LoVo (cell line): ENCODE data around the gene FOXR1.
"Not testable (repeated sequence)": the region's sequence is repeated elsewhere in the genome, so short reads cannot be mapped to it uniquely, and the experiment has no call there.

Experiments used
- DNase-seq: peaks from one replicate; pipeline ENCODE4 v3.0.0-alpha.2; 2016; ENCODE audit warnings: low spot score

The FOXR1 gene

DNA sequence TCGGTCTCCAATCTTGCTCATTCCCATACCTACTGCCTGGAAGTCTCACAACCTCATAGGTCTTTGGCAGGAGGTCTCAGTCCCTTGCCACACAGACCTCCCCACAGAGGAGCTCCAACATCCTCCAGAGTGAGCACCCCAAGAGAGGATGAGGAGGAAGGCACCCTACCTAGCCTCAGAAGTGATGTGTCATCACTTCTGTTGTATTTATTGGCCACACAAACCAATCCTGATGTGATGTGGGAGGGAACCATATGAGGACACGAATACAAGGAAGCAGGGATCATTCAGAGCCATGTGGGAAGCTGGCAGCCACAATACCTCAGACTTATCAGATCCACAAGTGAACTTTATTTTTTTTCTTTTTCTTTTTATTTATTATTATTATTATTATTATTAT is 24.5 kb upstream of the FOXR1 start:
- DNase-seq = no peak

DNA sequence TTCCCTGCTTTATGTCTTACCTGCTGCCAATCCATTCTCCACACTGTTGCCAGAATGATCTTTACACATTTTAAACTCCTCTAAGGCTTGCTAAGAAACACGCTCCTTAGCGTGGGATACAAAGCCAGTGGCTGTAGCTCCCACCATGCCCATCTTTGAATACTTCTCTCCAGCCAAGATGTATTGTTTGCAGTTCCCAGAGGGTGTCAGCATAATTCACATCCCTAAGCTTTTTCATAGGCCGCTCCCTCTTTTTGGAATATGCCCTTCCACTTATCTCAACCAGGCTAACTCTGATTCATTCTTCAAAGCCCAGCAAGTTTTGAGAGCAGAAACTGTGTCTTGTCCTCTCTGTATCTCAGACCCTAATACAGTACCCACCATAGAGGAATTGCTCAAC is 23.6 kb upstream of the FOXR1 start:
- no peak for DNase-seq

DNA sequence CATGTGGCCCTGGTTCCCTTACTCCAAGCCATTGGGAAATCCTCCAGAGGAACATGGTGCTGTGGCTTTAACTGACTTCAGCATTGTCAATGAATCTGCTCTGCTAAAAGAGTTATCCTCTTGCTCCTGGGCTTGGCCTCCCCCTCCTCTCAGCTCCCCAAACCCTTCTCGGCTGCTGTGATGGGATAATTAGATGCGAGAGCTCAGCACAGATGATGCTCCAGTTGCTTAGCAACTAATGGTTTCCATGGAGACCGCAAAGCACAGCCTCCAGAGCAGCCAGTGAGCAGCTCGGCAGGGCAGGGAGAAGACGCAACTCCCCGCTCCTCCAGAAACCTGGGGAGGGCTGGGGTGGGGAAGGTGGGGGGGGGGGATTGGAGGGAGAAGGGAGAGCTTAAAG is 18.3 kb upstream of the FOXR1 start:
- DNase-seq = no peak

GRCh38 chr11:118953976-118954375 is 17.6 kb upstream of the FOXR1 start:
- DNase-seq = not testable (repeated sequence)

GRCh38 chr11:118956094-118956846 is 15.3 kb upstream of the FOXR1 start, which contains the start of gene UPK2:
Gene UPK2, plus strand, starts transcription at chr11:118956298. Its CDS starts 53 bp downstream, at chr11:118956351.
- DNase-seq = peak; percentile 84

- DNase-seq = no peak
Measured at GRCh38 chr11:118956847-118957469, 14.6 kb upstream of the FOXR1 start.

GRCh38 chr11:118957549-118957948 is 14.0 kb upstream of the FOXR1 start:
- DNase-seq = no peak

- no peak for DNase-seq
Measured at GRCh38 chr11:118957968-118958367, 13.6 kb upstream of the FOXR1 start.

DNA sequence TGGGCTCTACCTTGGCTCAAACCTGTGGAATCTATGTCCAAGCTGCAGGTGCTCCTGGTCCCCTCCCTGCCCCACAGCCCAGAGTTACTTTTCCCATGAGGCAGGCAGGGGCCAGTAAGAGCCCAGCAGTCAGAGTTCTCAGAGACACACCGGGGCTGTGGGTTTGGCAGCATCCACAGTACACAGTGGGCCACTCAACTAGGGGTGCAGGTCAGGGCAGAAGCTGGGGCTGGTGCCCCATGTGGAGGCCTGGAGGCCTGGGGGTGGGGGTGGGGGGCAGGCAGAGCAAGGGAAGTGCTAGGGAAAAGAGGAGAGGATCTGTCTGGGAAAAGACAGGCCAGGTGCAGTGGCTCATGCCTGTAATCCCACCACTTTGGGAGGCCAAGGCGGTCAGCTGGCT is 13.0 kb upstream of the FOXR1 start:
- no peak for DNase-seq

DNA sequence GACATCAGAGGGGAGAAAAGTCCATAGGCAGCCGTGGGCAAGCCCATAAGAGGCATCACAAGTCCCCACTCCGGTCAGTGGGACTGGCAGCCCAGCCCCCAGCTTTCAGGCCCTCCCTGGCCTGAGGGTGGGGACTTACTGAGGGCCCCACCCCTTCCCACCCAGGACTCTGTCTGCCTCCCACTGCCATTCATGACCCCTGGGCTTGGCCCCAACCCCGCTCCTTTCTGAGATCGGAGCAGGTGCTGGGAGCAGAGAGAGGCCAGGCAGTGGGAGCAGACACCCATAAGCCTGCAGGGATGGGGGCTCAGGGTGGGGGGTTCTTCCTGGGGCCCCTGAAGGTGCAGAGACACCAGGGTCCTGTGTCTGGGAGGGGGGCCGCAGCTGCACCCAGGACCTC is 10.4 kb upstream of the FOXR1 start:
- no peak for DNase-seq

DNA sequence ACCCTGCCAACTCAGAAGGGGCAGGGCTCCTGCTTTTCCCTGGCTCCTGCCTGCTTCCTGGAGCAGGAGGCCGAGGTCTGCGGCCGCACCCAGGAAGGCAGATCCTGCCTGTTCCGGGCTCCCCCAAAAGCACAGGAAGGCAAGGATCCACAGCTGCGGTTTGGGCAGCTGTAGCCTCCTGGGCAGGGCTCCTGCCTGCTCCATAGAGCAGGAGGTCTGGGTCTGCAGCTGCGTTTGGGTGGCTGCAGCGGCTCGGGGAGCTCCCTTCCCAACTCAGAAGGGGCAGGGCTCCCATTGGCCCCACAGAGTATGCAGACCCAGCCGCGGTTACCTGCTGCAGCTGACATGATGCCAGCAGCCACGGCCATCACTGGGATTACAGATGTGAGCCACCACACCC is 10.0 kb upstream of the FOXR1 start:
- DNase-seq = no peak

DNA sequence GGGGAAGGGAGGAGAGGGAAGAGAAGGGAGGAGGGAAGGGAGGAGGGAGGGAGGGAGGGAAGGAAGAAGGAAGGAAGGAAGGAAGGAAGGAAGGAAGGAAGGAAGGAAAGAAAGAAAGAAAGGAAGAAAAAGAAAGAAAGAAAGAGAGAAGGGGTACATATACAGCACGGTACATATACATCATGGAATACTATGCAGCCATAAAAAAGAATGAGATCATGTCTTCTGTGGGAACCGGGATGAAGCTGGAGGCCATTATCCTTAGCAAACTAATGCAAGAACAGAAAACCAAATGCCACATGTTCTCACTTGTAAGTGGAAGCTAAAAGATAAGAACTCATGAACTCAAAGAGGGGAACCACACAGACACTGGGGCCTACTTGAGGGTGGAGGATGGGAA is 2.1 kb upstream of the FOXR1 start:
- DNase-seq = not testable (repeated sequence)

- no peak for DNase-seq
Measured at GRCh38 chr11:118973985-118974384, 2.4 kb downstream of the FOXR1 start.

DNA sequence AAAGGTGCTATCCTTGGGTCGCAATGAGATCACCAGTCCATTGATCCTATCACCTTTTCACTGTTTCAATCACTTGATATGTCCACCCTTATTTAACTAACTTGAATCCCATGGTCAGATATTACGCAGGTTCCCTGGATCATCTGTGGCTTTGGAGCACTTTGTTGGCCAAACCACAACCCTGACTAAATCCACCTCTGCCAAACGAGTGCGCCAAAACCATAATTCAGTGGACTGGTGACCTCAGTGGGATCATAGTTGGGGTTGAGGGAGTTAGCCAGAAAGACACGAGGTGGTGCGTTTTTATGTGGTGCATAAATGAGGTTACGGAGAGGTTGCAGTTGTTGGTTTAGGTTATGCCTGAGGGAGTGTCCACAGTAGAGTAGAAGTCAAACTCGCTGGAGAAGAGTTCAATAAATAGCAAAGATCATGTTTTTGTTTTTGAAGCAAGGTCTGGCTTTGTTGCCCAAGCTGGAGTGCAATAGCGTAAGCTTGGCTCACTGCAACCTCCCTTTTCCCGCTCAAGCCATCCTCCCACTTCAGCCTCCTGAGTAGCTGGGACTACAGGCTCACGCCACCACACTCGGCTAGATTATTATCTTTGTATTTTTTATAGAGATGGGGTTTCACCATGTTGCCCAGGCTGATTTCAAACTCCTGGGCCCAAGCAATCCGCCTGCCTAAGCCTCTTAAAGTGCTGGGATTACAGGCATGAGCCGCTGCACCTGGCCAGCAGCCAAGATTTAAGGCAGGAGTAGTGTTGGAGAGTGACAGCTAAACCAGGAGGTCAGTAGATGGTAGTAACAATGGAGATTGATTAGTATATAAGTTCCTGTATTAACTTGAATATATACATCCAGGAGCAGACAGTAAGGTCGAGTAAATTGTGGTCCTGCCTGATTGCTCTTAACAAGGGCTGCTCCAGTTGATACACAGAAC is 4.5 kb downstream of the FOXR1 start:
- DNase-seq = peak; percentile 15

- DNase-seq = no peak
Measured at GRCh38 chr11:118979434-118979833, 7.9 kb downstream of the FOXR1 start.

GRCh38 chr11:118980191-118980881 is 8.8 kb downstream of the FOXR1 start:
- DNase-seq = no peak

- not testable (repeated sequence) for DNase-seq
Measured at GRCh38 chr11:118984337-118984736, 12.8 kb downstream of the FOXR1 start.

DNA sequence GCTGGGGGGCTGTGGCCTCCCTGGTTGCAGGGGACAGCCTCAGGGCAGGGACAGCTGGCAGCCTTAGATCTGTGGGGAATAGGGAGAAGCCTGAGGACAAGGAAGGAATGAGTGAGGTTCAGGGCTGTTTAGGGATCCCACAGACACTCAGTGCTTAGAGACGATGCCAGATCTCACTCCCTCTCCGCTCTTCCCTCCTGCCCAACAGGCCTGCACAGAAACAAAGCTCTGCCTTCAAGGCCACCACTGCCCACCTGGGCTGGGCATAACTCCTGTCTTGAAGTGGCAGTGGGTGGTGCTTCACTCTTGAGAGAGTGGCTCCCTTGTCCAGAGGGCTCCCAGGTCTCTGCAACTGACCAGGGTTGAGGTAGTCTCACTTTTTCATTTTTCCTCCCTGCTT is 13.3 kb downstream of the FOXR1 start:
- no peak for DNase-seq

DNA sequence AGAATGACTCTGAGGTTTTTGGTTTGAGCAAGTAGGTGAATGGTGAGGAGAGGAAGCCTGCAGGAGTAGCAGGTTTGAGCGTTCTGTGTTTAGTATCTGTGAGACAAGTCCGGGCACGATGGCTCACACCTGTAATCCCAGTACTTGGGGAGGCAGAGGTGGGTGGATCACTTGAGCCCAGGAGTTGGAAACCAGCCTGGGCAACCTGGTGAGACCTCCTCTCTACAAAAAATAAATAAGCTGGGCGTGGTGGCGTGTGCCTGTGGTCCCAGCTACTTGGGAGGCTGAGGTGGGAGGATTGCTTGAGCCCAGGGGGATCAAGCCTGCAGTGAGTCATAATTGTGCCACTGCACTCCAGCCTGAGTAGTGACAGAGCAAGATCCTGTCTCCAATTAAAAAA is 16.7 kb downstream of the FOXR1 start:
- DNase-seq = peak; percentile 15

DNA sequence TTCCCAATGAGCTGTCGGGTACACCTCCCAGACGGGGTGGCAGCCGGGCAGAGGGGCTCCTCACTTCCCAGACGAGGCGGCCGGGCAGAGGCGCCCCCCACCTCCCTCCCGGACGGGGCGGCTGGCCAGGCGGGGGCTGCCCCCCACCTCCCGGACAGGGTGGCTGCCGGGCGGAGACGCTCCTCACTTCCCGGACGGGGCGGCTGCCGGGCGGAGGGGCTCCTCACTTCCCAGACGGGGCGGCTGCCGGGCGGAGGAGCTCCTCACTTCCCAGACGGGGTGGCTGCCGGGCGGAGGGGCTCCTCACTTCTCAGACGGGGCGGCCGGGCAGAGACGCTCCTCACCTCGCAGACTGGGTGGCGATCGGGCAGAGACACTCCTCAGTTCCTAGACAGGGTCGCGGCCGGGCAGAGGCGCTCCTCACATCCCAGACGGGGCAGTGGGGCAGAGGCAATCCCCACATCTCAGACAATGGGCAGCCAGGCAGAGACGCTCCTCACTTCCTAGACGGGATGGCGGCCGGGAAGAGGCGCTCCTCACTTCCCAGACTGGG is 20.0 kb downstream of the FOXR1 start:
- not testable (repeated sequence) for DNase-seq

- no peak for DNase-seq
Measured at GRCh38 chr11:118996926-118997626, 25.5 kb downstream of the FOXR1 start.
